GM21786 (cell line): Measurements from ENCODE around the gene DNM3.
"Not testable (repeated sequence)": the region's sequence is repeated elsewhere in the genome, so short reads cannot be mapped to it uniquely, and the experiment has no call there.

ENCODE experiments used
- ATAC-seq: cut with Tn5 transposase; IDR thresholded peaks from one replicate; pipeline ENCODE4 v1.9.1; 2021; ENCODE audit not compliant: unreplicated experiment

DNM3 gene

GRCh38 chr1:172299515-172299914 is 458.2 kb downstream of the DNM3 start:
- ATAC-seq: no peak

- ATAC-seq: not testable (repeated sequence)
These were observed 466.2 kb downstream of the DNM3 start for GRCh38 chr1:172307508-172307907.

- ATAC-seq: no peak
These were observed 466.8 kb downstream of the DNM3 start for GRCh38 chr1:172308142-172308541.

GRCh38 chr1:172308577-172308976 is 467.3 kb downstream of the DNM3 start:
- ATAC-seq: no peak

- ATAC-seq: no peak
These were observed 479.4 kb downstream of the DNM3 start for GRCh38 chr1:172320733-172321132.

GRCh38 chr1:172321451-172321850 is 480.2 kb downstream of the DNM3 start:
- no peak for ATAC-seq

GRCh38 chr1:172322219-172323061 is 481.1 kb downstream of the DNM3 start:
- ATAC-seq: no peak

GRCh38 chr1:172323686-172324085 is 482.4 kb downstream of the DNM3 start:
- no peak for ATAC-seq

- ATAC-seq: no peak
These were observed 482.8 kb downstream of the DNM3 start for GRCh38 chr1:172324086-172324485.

- ATAC-seq: no peak
These were observed 483.5 kb downstream of the DNM3 start for GRCh38 chr1:172324761-172325160.

GRCh38 chr1:172325531-172325930 is 484.2 kb downstream of the DNM3 start:
- ATAC-seq: no peak

GRCh38 chr1:172326136-172326535 is 484.8 kb downstream of the DNM3 start:
- ATAC-seq: no peak

GRCh38 chr1:172328266-172328665 is 487.0 kb downstream of the DNM3 start:
- ATAC-seq: no peak

- ATAC-seq: no peak
These were observed 490.9 kb downstream of the DNM3 start for GRCh38 chr1:172332230-172332629.

- no peak for ATAC-seq
These were observed 494.1 kb downstream of the DNM3 start for GRCh38 chr1:172335377-172335776.

- peak; percentile 36 for ATAC-seq
These were observed 497.0 kb downstream of the DNM3 start for GRCh38 chr1:172338295-172338735.

GRCh38 chr1:172339842-172340241 is 498.5 kb downstream of the DNM3 start:
- ATAC-seq: no peak

- ATAC-seq: no peak
These were observed 499.2 kb downstream of the DNM3 start for GRCh38 chr1:172340520-172340919.

GRCh38 chr1:172341697-172342096 is 500.4 kb downstream of the DNM3 start:
- ATAC-seq: no peak

- peak; percentile 35 for ATAC-seq
These were observed 501.4 kb downstream of the DNM3 start for GRCh38 chr1:172342584-172343239.

GRCh38 chr1:172343240-172344160 is 502.2 kb downstream of the DNM3 start:
- ATAC-seq: peak; percentile 29
